PC-9 (cell line): ENCODE measurements around the gene SNX11. TPM values are rescaled to one million over a fixed set of nuclear protein-coding genes. Genes with fewer than 3 reads are reported as not detected.
A peak's percentile ranks its signal among the peaks of the same experiment; 100 is the strongest.

Experiments
- BruUV-seq: library from RNA; stranded (reverse); fragments of 400-500 nt; replicated peaks from 2 replicates; lab custom pipeline; 2021; lab: Mats Ljungman, UMichigan
- CTCF ChIA-PET: fragments of 300-600 bp; sonication (Branson Sonifier 250); formaldehyde crosslinking; loops from one replicate; lab custom pipeline; 2022; ENCODE audit warnings: antibody characterized with exemption; lab: Charles Lee
- POLR2A ChIA-PET: fragments of 300-600 bp; sonication (Branson Sonifier 250); formaldehyde crosslinking; loops from one replicate; lab custom pipeline; 2022; ENCODE audit warnings: antibody characterized with exemption; ENCODE audit not compliant: unreplicated experiment; lab: Charles Lee
- DNase-seq, 2 experiments: peaks; one replicate each; pipeline versions ENCODE4 v3.0.0 to v3.0.0-alpha.2; 2015 to 2022; ENCODE audit warnings: mixed read lengths in 1 of 2
- H2AFZ ChIP-seq: fragments of 200-600 bp; sonication (generic); 2 replicates; pipeline ENCODE4 v1.8.1; 2017; ENCODE audit warnings: antibody characterized with exemption
- H3F3A ChIP-seq: fragments of 200-600 bp; sonication (generic); 2 replicates; pipeline ENCODE4 v1.8.1; 2017; ENCODE audit warnings: antibody characterized with exemption, mild to moderate bottlenecking, low read depth; ENCODE audit not compliant: insufficient read depth
- H3K27ac ChIP-seq: fragments of 200-600 bp; sonication (generic); 2 replicates; pipeline ENCODE4 v1.6.1; 2016; ENCODE audit warnings: mixed run types
- H3K27me3 ChIP-seq: fragments of 200-600 bp; sonication (generic); 2 replicates; pipeline ENCODE4 v1.6.1; 2016; ENCODE audit warnings: low read depth, mixed run types; ENCODE audit not compliant: insufficient read depth
- H3K36me3 ChIP-seq: fragments of 200-600 bp; sonication (generic); 2 replicates; pipeline ENCODE4 v1.6.1; 2016; ENCODE audit warnings: low read depth, mixed run types
- H3K4me1 ChIP-seq: fragments of 200-600 bp; sonication (generic); replicated peaks from 2 replicates; pipeline ENCODE4 v1.6.1; 2016; ENCODE audit warnings: mixed run types; ENCODE audit not compliant: insufficient read depth
- H3K4me2 ChIP-seq: fragments of 200-600 bp; sonication (generic); 2 replicates; pipeline ENCODE4 v1.6.1; 2017; ENCODE audit warnings: mixed run types
- H3K4me3 ChIP-seq: fragments of 200-600 bp; sonication (generic); 2 replicates; pipeline ENCODE4 v1.6.1; 2016; ENCODE audit warnings: mixed run types
- H3K79me2 ChIP-seq: fragments of 200-600 bp; sonication (generic); 2 replicates; pipeline ENCODE4 v1.6.1; 2017; ENCODE audit warnings: low read depth, mixed run types
- H3K9me2 ChIP-seq: fragments of 200-600 bp; sonication (generic); 2 replicates; pipeline ENCODE4 v1.8.1; 2017; ENCODE audit warnings: mild to moderate bottlenecking; ENCODE audit not compliant: insufficient read depth
- H3K9me3 ChIP-seq: fragments of 200-600 bp; sonication (generic); 2 replicates; pipeline ENCODE4 v1.8.1; 2016; ENCODE audit warnings: low read depth; ENCODE audit not compliant: insufficient read depth
- H4K20me1 ChIP-seq: fragments of 200-600 bp; sonication (generic); 2 replicates; pipeline ENCODE4 v1.8.1; 2017; ENCODE audit not compliant: insufficient read depth
- EZH2 ChIP-seq: fragments of 200-600 bp; sonication (generic); IDR thresholded peaks from 2 replicates; pipeline ENCODE4 v1.8.0; 2017; ENCODE audit warnings: antibody characterized with exemption, low read depth
- intact Hi-C: fragments of 100-400 bp; cut with micrococcal nuclease; formaldehyde crosslinking; loops from one replicate; pipeline ENCODE4 v1.10.0; 2022; ENCODE audit not compliant: unreplicated experiment
- microRNA-seq: library from miRNA; unstranded; fragments of <30 nt; microRNA quantifications from one replicate; pipeline ENCODE4 v1.2.0, GENCODE V29; 2021; ENCODE audit warnings: borderline number of aligned reads, borderline replicate concordance
- total RNA-seq: library from RNA; stranded (reverse); gene quantifications from 2 replicates; pipeline ENCODE4 v1.2.3, GENCODE V29; 2021
- TF ChIP-seq, protein P1 (sequence below): fragments of 200-600 bp; sonication (generic); conservative IDR thresholded peaks from 2 replicates; pipeline ENCODE4 v1.6.1; 2017; ENCODE audit warnings: mixed run types, antibody characterized with exemption, mild to moderate bottlenecking, moderate library complexity

SNX11 gene
- total RNA-seq, 1 experiment from 2014 or later = 16.0 TPM

- Histone ChIP-seq H3K4me2 (peak overlapping the region; percentile 14; the same call in 1 of the 2 replicates), H3K79me2 (no peaks in the 10 kb centered on the region), H3K9me3 (no peaks in the 10 kb centered on the region), H3K9me2 (no peaks in the 10 kb centered on the region), H3K27me3 (no peaks in the 10 kb centered on the region), H4K20me1 (no peaks in the 10 kb centered on the region), H3K27ac (no peak overlapping the region), H3F3A (no peaks in the 10 kb centered on the region), H3K36me3 (no peaks in the 10 kb centered on the region), H3K4me3 (no peak overlapping the region), H3K4me1 (no peaks in the 10 kb centered on the region), H2AFZ (no peak overlapping the region)
- BruUV-seq = no TSS peak
- ChIA-PET CTCF (no interaction called here), POLR2A (no interaction called here)
- TF ChIP-seq, protein P1, sequence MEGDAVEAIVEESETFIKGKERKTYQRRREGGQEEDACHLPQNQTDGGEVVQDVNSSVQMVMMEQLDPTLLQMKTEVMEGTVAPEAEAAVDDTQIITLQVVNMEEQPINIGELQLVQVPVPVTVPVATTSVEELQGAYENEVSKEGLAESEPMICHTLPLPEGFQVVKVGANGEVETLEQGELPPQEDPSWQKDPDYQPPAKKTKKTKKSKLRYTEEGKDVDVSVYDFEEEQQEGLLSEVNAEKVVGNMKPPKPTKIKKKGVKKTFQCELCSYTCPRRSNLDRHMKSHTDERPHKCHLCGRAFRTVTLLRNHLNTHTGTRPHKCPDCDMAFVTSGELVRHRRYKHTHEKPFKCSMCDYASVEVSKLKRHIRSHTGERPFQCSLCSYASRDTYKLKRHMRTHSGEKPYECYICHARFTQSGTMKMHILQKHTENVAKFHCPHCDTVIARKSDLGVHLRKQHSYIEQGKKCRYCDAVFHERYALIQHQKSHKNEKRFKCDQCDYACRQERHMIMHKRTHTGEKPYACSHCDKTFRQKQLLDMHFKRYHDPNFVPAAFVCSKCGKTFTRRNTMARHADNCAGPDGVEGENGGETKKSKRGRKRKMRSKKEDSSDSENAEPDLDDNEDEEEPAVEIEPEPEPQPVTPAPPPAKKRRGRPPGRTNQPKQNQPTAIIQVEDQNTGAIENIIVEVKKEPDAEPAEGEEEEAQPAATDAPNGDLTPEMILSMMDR = no peak
- TF ChIP-seq EZH2 = no peak
- intact Hi-C loops = no loop called here
- no peak for DNase-seq
Observed at GRCh38 chr17:48162946-48163506, 55.5 kb downstream of the SNX11 start.

GRCh38 chr17:48163809-48164208, 56.2 kb downstream of the SNX11 start:
- Histone ChIP-seq H3K27me3 (no peaks in the 10 kb centered on the region), H3F3A (no peaks in the 10 kb centered on the region), H3K9me3 (no peaks in the 10 kb centered on the region), H3K79me2 (no peaks in the 10 kb centered on the region), H2AFZ (no peak overlapping the region), H3K36me3 (no peaks in the 10 kb centered on the region), H4K20me1 (no peaks in the 10 kb centered on the region), H3K27ac (no peak overlapping the region), H3K4me2 (no peak overlapping the region), H3K9me2 (no peaks in the 10 kb centered on the region), H3K4me1 (no peaks in the 10 kb centered on the region), H3K4me3 (no peak overlapping the region)
- ChIA-PET POLR2A (no interaction called here), CTCF (no interaction called here)
- TF ChIP-seq EZH2 = no peak
- TF ChIP-seq, protein P1 = no peak; the same call in 1 of the 2 replicates
- DNase-seq = no peak
- BruUV-seq = no TSS peak
- intact Hi-C loops = no loop called here

GRCh38 chr17:48169926-48170325, 62.4 kb downstream of the SNX11 start:
- intact Hi-C loops = no loop called here

More at GRCh38 chr17:48169926-48170325, 62.4 kb downstream of the SNX11 start:
- no TSS peak for BruUV-seq
- no peaks in the 10 kb centered on the region for H3K9me3 ChIP-seq
- H2AFZ ChIP-seq = no peak overlapping the region
- H3K36me3 ChIP-seq = no peaks in the 10 kb centered on the region
- H3F3A ChIP-seq = no peaks in the 10 kb centered on the region
- CTCF ChIA-PET = no interaction called here
- no peaks in the 10 kb centered on the region for H3K79me2 ChIP-seq
- H4K20me1 ChIP-seq = no peaks in the 10 kb centered on the region
- TF ChIP-seq, protein P1 = no peak
- TF ChIP-seq EZH2 = no peak
- no peak for DNase-seq
- H3K4me3 ChIP-seq = no peak overlapping the region
- H3K27me3 ChIP-seq = 0 out of 2 replicates have a peak, but pooled peaks cover 4% of the 10 kb centered on the region
- POLR2A ChIA-PET = no interaction called here
- no peaks in the 10 kb centered on the region for H3K4me1 ChIP-seq
- H3K27ac ChIP-seq = no peak overlapping the region
- no peaks in the 10 kb centered on the region for H3K9me2 ChIP-seq
- no peak overlapping the region for H3K4me2 ChIP-seq

Small RNA genes within 50 kb of the gene (microRNA-seq; reads per million reads assigned to microRNA genes)
- not detected for gene MIR1203

Other genes starting within 250 kb of the SNX11 start
- 13.5 and 18.0 TPM in 2 replicates for gene SP2, start 211.5 kb upstream of the SNX11 start, total RNA-seq
- gene PNPO, start 166.2 kb upstream of the SNX11 start, total RNA-seq = 40.2 and 44.1 TPM in 2 replicates
- gene PRR15L, start 149.9 kb upstream of the SNX11 start, total RNA-seq = 5.3 and 6.2 TPM in 2 replicates
- 147 and 195 TPM in 2 replicates for gene CDK5RAP3, start 136.7 kb upstream of the SNX11 start, total RNA-seq
- gene COPZ2, start 70.0 kb upstream of the SNX11 start, total RNA-seq = 2.6 and 2.7 TPM in 2 replicates
- gene NFE2L1, start 59.4 kb upstream of the SNX11 start, total RNA-seq = 85.5 and 91.7 TPM in 2 replicates
- 73.6 and 93.9 TPM in 2 replicates for gene CBX1, start 6.3 kb upstream of the SNX11 start, total RNA-seq